Measurements from ENCODE around the gene FAM228B. TPM values are rescaled to one million over a fixed set of nuclear protein-coding genes. Genes with fewer than 3 reads are reported as not detected.

Gene FAM228B
- total and polyA plus RNA-seq, 9 of the 15 experiments (the other 6 are each of a cell fraction or from before 2014, with no cell fraction given) = 1.1 to 3.7 (median 2.6) TPM

- TF ChIP-seq ZNF584 (CRISPR knock-in tag; IDR thresholded peaks at IDR 0.05; ENCODE audit: low read depth) (no peak), CBX3 (IDR thresholded peaks at IDR 0.05; ENCODE audit: borderline replicate concordance in 1 of 2, low read length in 2 of 2) (peak in 1 of 2 experiments; percentile 93; a peak in 2 of 3 replicates), NCOA4 (IDR thresholded peaks at IDR 0.05; ENCODE audit: partially characterized antibody) (no peak), ARID1B (IDR thresholded peaks at IDR 0.05) (no peak), TCF15 (CRISPR knock-in tag; IDR thresholded peaks at IDR 0.05) (no peak), ZNF655 (CRISPR knock-in tag; IDR thresholded peaks at IDR 0.05) (no peak), ZNF165 (CRISPR knock-in tag; IDR thresholded peaks at IDR 0.05; ENCODE audit: borderline replicate concordance) (no peak), HDAC3 (IDR thresholded peaks at IDR 0.05; ENCODE audit: borderline replicate concordance, partially characterized antibody) (no peak), ZBTB5 (IDR thresholded peaks at IDR 0.05) (no peak), TCFL5 (CRISPR knock-in tag; conservative IDR thresholded peaks at IDR 0.05) (no peak), ZNF561 (CRISPR knock-in tag; conservative IDR thresholded peaks at IDR 0.05) (no peak), ZFX (CRISPR knock-in tag; IDR thresholded peaks at IDR 0.05) (no peak), TRIM28 (IDR thresholded peaks at IDR 0.05) (peak; percentile 79; the same call in 1 of the 2 replicates), TAF15 (IDR thresholded peaks at IDR 0.05; ENCODE audit: low read depth, low read length) (no peak)
These were observed 36.4 kb downstream of the FAM228B start (continued) for GRCh38 chr2:24159708-24160107.
